GM19043 (cell line): ENCODE measurements around the gene NUBPL.
"Not testable (repeated sequence)": the region's sequence is repeated elsewhere in the genome, so short reads cannot be mapped to it uniquely, and the experiment has no call there.

Experiments used
- ATAC-seq: cut with Tn5 transposase; IDR thresholded peaks from one replicate; pipeline ENCODE4 v1.9.1; 2021; ENCODE audit warnings: low read depth; ENCODE audit not compliant: unreplicated experiment

The NUBPL gene

DNA sequence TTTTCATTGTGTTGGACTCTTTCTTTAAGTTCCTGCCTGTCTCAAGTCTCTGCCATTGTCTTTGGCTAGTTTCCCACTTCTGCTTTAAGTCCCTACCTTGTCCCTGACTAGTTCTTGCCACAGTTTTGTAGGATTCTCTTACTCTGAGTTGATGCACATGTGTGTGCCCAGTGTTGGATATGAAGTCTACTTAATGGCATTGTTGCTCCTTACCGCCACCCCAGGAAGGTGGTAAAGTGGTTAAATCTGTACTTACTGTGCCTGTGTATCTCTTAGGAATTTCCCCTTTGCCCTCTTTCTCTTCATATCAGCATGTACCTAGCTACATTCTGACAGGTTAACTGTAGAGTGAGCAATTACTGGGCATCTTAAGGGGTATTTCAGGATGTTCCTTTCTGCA is 227.1 kb downstream of the NUBPL start:
- no peak for ATAC-seq

GRCh38 chr14:31792726-31793125 is 231.5 kb downstream of the NUBPL start:
- ATAC-seq: no peak

- ATAC-seq: not testable (repeated sequence)
Observed at GRCh38 chr14:31797946-31798345, 236.7 kb downstream of the NUBPL start.

GRCh38 chr14:31802838-31803237 is 241.6 kb downstream of the NUBPL start:
- ATAC-seq: no peak

DNA sequence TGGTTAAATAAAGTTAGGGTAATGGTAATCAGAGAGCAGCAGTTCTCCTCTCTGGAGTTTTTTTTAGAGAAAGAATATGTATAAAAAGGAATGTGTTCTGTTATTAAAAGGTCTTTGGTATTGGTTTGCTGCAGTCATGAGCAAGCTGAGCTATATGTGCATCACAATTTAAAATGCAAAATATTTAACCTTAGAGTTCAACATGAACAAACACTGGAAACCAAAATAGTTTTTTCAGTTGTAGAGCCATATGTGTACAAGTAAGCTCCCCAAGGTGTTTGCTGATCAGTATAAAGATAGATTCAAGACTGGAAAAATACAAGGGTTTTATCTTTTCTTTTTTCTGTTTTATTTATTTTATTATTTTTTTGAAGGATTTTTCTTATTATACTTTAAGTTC is 245.0 kb downstream of the NUBPL start:
- ATAC-seq: no peak

- not testable (repeated sequence) for ATAC-seq
Observed at GRCh38 chr14:31811693-31812628, 250.8 kb downstream of the NUBPL start.

- not testable (repeated sequence) for ATAC-seq
Observed at GRCh38 chr14:31813724-31814490, 252.7 kb downstream of the NUBPL start.

DNA sequence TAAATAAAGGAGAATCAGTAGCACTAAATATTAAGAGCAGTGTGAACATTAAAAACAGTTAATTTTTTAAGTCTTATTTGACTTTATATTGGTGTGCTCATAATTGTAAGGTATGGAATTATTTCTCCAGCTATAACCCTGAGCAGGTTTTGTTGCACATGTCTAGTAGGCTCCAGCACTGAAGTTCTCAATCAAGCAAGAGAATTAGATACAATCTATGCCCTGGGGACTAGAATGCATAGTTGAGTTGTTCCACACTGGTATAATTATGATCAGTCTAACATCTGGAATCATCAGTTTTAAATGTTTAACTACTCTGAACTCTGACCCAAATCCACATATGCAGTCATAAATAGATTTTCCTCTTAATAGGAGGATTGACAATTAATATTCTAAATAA is 258.1 kb downstream of the NUBPL start:
- no peak for ATAC-seq

DNA sequence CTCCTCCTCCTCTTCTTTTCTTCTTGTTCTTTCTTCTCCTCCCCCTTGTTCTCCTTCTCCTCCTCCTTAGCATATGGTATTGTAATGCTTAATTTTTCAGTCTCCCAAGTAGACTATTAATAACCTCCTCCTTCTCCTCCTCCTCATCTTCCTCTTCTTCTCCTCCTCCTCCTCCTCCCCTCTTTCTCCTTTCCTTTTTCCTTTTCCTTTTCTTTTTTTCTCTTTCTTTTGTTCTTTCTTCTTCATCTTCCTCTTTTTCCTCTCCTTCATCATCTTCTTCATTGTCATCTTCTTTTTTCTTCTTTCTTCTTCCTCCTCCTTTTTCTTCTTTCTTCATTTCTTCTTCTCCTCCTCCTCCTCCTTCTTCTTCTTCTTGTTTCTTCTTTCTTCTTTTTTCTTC is 264.3 kb downstream of the NUBPL start:
- no peak for ATAC-seq

DNA sequence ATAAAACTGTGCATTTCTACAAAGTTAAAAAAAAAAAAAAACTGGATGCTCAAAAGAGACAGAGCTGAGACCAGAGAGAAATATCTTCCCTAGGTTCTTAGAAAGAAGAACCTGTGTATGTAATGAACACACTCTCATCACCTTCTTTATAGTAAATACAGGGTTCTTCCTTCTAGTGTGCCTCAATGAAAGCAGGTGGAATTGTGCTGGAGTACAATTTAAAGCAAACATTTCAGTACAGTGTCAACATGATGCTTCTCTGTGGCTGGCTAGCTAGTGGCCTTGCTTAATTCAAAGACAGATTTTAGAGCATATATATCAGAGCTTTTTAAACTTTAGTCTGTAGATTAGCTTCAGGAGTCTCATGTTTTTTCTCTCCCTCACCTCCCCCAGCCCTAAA is 266.1 kb downstream of the NUBPL start:
- ATAC-seq: no peak

DNA sequence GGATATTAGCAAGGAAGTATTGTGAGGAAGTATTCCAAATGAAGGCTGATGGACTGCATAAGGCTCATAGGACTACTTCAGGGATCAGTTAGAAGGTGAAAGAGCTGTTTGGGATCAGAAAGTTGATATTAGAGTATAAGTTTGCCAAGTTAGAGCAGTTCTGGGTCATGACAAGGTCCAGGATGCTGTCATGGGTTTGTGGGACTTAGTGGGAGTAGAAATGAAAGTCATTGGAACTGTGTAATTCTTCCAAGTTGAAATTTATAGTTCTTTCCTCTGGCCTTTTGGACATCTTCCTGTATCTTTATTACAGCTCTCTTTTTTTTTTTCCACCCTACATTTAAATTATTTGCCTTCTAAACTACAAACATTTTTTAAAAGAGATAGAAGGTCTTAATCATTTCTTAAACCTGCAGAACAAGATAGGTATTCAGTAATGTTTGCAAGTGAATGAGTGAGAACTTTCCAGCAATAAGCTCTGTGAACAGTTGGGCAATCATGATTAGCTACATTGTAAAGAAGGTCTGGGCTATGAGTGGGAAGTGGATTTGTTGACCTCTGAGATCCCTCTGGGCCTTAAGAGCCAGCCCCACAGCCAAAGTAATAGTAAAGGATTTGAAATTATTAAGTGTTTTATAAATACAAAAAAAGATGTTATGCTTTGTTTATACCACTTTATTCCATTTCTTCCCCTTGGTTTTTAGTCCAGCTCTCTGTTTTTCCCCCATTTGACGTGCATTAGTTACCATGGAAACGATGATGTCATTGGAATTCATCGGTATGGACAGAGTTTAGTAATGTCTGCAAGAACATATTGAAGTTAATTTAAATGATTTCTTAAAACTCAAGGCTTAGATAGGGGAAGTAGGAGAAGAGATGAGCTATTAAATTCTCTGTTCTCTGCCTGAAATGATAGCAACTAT is 268.0 kb downstream of the NUBPL start:
- no peak for ATAC-seq

- ATAC-seq: no peak
Observed at GRCh38 chr14:31834616-31835015, 273.4 kb downstream of the NUBPL start.

- ATAC-seq: no peak
Observed at GRCh38 chr14:31835049-31835448, 273.8 kb downstream of the NUBPL start.

DNA sequence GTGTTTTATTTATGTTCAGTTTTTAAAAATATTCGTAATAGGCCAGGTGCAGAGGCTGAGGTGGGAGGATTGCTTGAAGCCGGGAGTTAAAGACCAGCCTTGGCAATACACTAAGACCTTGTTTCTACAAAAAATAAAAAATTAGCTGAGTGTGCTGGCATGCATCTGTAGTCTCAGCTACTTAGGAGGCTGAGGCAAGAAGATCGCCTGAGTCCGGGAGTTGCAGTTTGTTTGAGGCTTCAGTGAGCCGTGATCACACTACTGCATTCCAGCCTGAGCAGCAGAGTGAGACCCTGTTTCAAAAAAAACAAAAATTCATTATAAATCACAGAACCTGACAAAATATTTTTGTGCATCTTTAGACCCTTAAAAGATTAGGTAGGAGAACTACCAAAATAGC is 275.8 kb downstream of the NUBPL start:
- ATAC-seq: no peak

GRCh38 chr14:31842899-31843298 is 281.7 kb downstream of the NUBPL start:
- ATAC-seq: no peak

- no peak for ATAC-seq
Observed at GRCh38 chr14:31843361-31844091, 282.3 kb downstream of the NUBPL start.

DNA sequence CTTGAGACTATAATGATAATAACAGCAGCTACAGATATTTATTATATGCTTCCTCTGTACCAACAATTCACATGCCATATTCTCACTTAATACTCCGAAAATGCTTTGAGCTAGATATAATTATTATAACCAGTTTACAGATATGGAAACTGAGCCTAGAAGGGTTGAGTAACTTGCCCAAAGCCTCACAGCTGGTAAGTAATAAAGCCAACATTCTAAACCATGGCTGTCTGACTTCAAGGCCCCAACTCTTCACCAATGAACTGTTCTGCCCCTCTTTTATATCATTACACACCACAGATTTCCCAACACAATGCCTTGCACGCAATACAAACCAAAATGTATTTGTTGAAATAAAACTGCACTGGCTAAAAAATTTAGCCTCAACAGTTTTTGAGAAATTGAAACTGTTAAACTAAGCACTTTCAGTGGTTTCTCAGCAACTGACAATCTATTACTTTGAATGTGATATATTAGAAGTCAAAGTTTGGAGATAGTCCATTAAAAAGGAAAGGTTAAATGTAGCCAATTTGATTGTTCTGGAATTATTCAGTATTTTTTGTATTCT is 293.4 kb downstream of the NUBPL start:
- no peak for ATAC-seq

DNA sequence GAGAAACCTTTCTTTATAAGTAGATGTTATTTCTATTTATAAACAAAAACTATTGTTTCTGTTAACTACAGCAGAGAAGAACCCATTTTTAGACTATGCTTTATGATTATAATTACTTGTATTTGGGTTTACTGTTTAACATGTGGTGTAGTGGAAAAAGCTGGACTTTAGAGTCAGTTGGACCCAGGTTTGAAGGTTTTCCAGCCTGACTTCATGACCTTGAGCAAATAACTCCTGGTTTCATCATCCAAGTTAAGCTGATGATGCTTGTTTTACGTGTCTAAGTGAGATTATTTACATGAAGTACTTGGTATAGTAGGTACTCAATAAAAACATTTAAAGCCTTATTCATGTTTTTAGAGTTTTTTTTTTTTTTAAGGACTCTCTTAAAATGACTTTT is 294.1 kb downstream of the NUBPL start:
- ATAC-seq: no peak

GRCh38 chr14:31856003-31856402 is 294.8 kb downstream of the NUBPL start:
- ATAC-seq: not testable (repeated sequence)

DNA sequence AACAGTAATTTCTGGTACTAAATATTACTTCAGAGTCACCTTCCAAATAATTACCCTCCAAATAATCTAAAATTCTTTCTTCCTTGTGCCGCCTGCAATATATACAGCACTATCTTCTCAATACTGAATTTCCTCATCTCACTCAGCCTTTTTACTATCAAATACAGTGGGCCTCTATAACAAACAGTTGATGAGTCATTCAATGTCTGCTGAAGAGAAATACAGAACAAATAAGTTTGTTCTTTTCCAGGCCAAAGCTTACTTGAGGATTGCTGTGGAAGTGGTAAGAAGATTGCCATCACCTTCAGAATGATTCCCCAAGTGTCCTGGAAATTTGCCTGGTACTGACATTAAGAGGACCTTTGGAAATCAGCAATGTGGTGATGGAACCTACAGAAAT is 297.7 kb downstream of the NUBPL start:
- ATAC-seq: no peak
